AG04449 (cell line): ENCODE measurements around the gene RNU6-7.

ENCODE experiments used
- CTCF ChIA-PET: fragments of 350-600 bp; formaldehyde crosslinking; extraction: SDS; loops from one replicate; lab custom pipeline; 2021; ENCODE audit warnings: antibody characterized with exemption; lab: Yijun Ruan, JAX
- POLR2A ChIA-PET: fragments of 400-600, 350-600 bp; formaldehyde crosslinking; extraction: SDS; loops from one replicate; lab custom pipeline; 2020; ENCODE audit warnings: antibody characterized with exemption, inconsistent platforms; lab: Yijun Ruan, JAX
- DNase-seq: peaks from one replicate; pipeline ENCODE4 v3.0.0-alpha.2; 2010; ENCODE audit warnings: low read depth, low spot score
- H3K4me3 ChIP-seq: 2 replicates; pipeline ENCODE4 v1.5.1; 2011; ENCODE audit warnings: low read depth, mild to moderate bottlenecking, control low read depth, low read length
- CTCF ChIP-seq: IDR thresholded peaks from one replicate; pipeline ENCODE4 v1.5.1; 2011; ENCODE audit warnings: mild to moderate bottlenecking, moderate library complexity, low read length, control low read depth, inconsistent platforms; ENCODE audit not compliant: insufficient read depth; ENCODE audit errors: missing control alignments

Gene RNU6-7

DNA sequence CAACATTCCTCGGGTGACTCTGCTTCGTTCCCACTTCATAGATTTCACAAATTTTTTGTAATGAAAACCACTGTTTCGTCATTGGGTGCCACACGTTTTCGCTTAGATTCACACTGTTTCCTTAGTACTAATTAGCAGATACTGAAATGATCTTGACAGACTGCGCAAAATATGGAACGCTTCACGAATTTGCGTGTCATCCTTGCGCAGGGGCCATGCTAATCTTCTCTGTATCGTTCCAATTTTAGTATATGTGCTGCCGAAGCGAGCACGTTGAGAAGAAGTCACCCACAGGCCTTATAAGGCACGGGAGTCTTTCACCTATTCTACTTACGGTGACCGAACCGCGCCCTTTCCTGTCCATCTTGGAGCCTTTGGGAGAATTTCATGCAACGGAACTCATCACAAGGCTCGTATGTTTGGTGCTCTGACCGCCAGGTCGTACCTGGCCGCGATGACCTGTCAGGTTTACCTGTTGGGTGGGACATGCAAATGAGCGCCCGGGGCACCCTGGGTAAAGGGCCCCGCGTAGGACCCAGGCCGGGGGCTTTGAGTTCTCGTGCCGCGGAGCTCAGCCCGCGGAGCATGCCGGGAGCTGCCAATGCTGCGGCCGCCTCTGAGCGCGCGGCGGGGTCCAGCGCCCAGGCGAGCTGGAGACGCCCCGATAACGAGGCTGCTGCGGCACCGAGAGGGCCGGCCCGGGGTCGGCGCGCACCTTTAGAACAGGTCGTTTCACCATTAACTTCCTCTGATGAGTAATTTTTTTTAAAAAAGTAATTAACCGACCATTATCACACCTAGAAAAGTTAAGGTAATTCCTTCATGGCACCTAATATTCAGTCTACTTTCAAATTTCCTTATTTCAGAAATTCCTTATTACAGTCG lies 1.4 kb downstream of the RNU6-7 start, which contains the start of gene RNU6-8:
RNU6-8 (minus strand) TSS at position 272 of the 885 bp plus-strand sequence.
- POLR2A ChIA-PET: interaction anchor here (1.6 kb wide), 1 partner anchor 127 kb away, joined by 3 read pairs; no protein-coding TSS in a partner anchor
- H3K4me3 ChIP-seq: peak within 1 kb of the TSS; percentile 72
- TF ChIP-seq CTCF: no peak
- DNase-seq: peak; percentile 45
- CTCF ChIA-PET: interaction anchor here (1.8 kb wide), 1 partner anchor 48 kb away, joined by 6 read pairs; no protein-coding TSS in a partner anchor

- peak overlapping the region; percentile 72 for H3K4me3 ChIP-seq
- no peak for DNase-seq
- no peak for TF ChIP-seq CTCF
- ChIA-PET POLR2A (no interaction called here), CTCF (interaction anchor here (1.8 kb wide), 1 partner anchor 47 kb away, joined by 6 read pairs; no protein-coding TSS in a partner anchor)
These were observed 2.1 kb downstream of the RNU6-7 start for GRCh38 chr14:32203928-32204357.

DNA sequence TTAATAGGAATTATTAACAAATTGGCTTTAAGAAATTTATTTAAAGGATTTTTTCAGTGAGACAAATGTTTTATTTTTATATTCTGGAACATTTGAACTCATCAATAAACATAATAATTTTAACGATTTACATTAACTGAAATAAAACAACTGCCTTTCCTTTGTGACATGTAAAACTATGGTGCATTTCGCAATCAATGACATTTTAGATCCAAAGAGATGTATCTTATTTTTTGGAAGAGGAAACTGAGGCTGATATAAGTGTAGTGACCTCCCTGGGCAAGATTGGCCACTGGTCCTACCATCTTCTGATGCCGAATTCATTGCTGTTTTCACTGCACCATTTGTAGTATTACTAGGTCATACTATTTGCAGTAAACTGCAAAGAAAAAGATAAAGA lies 3.7 kb downstream of the RNU6-7 start:
- POLR2A ChIA-PET: no interaction called here
- no peak overlapping the region for H3K4me3 ChIP-seq
- CTCF ChIA-PET: interaction anchor here (0.9 kb wide), 1 partner anchor 17 kb away, joined by 3 read pairs; no protein-coding TSS in a partner anchor
- no peak for TF ChIP-seq CTCF
- DNase-seq: no peak

- TF ChIP-seq CTCF: no peak
- no peak overlapping the region for H3K4me3 ChIP-seq
- ChIA-PET CTCF (interaction anchor here (0.9 kb wide), 1 partner anchor 17 kb away, joined by 3 read pairs; no protein-coding TSS in a partner anchor), POLR2A (no interaction called here)
- DNase-seq: no peak
These were observed 4.1 kb downstream of the RNU6-7 start for GRCh38 chr14:32205984-32206383.

- ChIA-PET CTCF (no interaction called here), POLR2A (no interaction called here)
- H3K4me3 ChIP-seq: no peak overlapping the region
- no peak for TF ChIP-seq CTCF
- DNase-seq: no peak
These were observed 4.7 kb downstream of the RNU6-7 start for GRCh38 chr14:32206552-32206951.

DNA sequence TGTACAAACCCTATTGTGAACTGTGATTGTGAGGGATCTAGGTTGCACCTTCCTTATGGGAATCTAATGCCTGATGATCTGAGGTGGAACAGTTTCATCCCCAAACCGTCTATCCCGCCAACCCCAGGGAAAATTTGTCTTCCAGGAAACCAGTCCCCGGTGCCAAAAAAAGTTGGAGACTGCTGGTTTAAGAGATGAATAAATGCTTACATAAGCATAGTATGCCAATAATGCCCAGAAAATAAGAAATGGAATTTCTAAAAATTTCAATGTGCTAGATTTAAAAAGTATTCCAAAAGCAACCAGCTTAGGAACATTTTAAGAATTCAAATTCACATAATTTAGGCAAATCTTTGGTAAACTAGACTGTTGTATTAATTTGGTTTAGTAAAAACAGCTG lies 6.6 kb downstream of the RNU6-7 start:
- no peak overlapping the region for H3K4me3 ChIP-seq
- POLR2A ChIA-PET: no interaction called here
- CTCF ChIA-PET: no interaction called here
- no peak for DNase-seq
- TF ChIP-seq CTCF: no peak
